Stomach (tissue), 4 donors: Measurements from ENCODE around the gene FLNC.

Source experiments
- POLR2A ChIP-seq, 4 donors: fragments of 450-650 bp; IDR thresholded peaks; one replicate each; pipeline ENCODE4 v1.6.1; 2016; ENCODE audit warnings: antibody characterized with exemption in 4 of 4, control low read depth in 2 of 4, mild to moderate bottlenecking in 1 of 4, moderate library complexity in 1 of 4
- POLR2AphosphoS5 ChIP-seq, 3 donors: sonication (generic); formaldehyde crosslinking; IDR thresholded peaks; one replicate each; pipeline ENCODE4 v1.6.1; 2016; ENCODE audit warnings: antibody characterized with exemption in 3 of 3
- TF ChIP-seq, protein P1 (sequence below), 7 experiments: fragments of 450-650 bp in 4 of 7; fragments of 200-600 bp in 3 of 7; sonication (generic) in 3 of 7; IDR thresholded peaks; one replicate each; pipeline ENCODE4 v1.5.1; 2016 to 2019; ENCODE audit warnings: antibody characterized with exemption in 7 of 7, control low read depth in 2 of 7, mild to moderate bottlenecking in 1 of 7

DNA sequence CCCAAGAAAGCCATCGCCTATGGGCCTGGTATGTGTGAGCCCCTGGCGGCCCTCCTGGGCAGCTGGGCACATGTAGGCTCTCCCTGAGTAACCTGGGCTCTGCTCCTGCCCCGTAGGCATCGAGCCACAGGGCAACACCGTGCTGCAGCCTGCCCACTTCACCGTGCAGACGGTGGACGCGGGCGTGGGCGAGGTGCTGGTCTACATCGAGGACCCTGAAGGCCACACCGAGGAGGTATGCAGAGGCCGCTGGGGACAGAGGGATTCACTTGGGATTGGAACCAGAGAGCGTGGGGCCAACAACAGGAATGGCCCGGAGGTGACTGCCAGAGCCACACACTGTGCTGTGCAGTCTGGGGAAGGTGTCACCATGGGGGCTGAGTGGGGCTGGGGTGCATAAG, 7.3 kb downstream of the FLNC start:
- TF ChIP-seq POLR2AphosphoS5 (IDR thresholded peaks at IDR 0.05) (no peak), POLR2A (IDR thresholded peaks at IDR 0.05) (no peak)
- TF ChIP-seq, protein P1, sequence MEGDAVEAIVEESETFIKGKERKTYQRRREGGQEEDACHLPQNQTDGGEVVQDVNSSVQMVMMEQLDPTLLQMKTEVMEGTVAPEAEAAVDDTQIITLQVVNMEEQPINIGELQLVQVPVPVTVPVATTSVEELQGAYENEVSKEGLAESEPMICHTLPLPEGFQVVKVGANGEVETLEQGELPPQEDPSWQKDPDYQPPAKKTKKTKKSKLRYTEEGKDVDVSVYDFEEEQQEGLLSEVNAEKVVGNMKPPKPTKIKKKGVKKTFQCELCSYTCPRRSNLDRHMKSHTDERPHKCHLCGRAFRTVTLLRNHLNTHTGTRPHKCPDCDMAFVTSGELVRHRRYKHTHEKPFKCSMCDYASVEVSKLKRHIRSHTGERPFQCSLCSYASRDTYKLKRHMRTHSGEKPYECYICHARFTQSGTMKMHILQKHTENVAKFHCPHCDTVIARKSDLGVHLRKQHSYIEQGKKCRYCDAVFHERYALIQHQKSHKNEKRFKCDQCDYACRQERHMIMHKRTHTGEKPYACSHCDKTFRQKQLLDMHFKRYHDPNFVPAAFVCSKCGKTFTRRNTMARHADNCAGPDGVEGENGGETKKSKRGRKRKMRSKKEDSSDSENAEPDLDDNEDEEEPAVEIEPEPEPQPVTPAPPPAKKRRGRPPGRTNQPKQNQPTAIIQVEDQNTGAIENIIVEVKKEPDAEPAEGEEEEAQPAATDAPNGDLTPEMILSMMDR (IDR thresholded peaks at IDR 0.05) = no peak
